Heart left ventricle (tissue), 16 donors: ENCODE results near the gene POMGNT2. TPM values are rescaled to one million over a fixed set of nuclear protein-coding genes. Genes with fewer than 3 reads are reported as not detected.

Source experiments
- ATAC-seq, 4 donors: fragments of 200-7000 bp; cut with Tn5 transposase; one replicate each; pipeline ENCODE4 v1.9.1; 2020 to 2022; ENCODE audit warnings: moderate library complexity in 4 of 4, mild to moderate bottlenecking in 3 of 4, moderate number of reproducible peaks in 1 of 4
- DNase-seq, 5 donors: peaks; one replicate each; pipeline ENCODE4 v3.0.0-alpha.2; 2020
- H3K27ac ChIP-seq, 12 donors: fragments of 200-600 bp; sonication (generic) in 4 of 12; one replicate each; pipeline versions ENCODE4 v1.5.0 to v1.8.0; 2016 to 2022; ENCODE audit warnings: mild to moderate bottlenecking in 2 of 12
- H3K27me3 ChIP-seq, 9 donors: fragments of 200-600 bp; sonication (generic) in 2 of 9; one replicate each; pipeline versions ENCODE4 v1.5.1 to v1.8.0; 2016 to 2022; ENCODE audit warnings: mild to moderate bottlenecking in 3 of 9
- H3K36me3 ChIP-seq, 9 donors: fragments of 200-600 bp; sonication (generic) in 2 of 9; one replicate each; pipeline versions ENCODE4 v1.5.0 to v1.8.0; 2018 to 2022; ENCODE audit warnings: mild to moderate bottlenecking in 2 of 9
- H3K4me1 ChIP-seq, 12 donors: fragments of 200-600 bp; sonication (generic) in 4 of 12; one replicate each; pipeline versions ENCODE4 v1.5.0 to v1.8.0; 2016 to 2022; ENCODE audit warnings: mild to moderate bottlenecking in 3 of 12
- H3K4me3 ChIP-seq, 12 donors: fragments of 200-600 bp; sonication (generic) in 4 of 12; one replicate each; pipeline versions ENCODE4 v1.5.0 to v1.8.0; 2017 to 2022; ENCODE audit warnings: mild to moderate bottlenecking in 9 of 12, moderate library complexity in 4 of 12
- H3K9me3 ChIP-seq, 12 donors: fragments of 200-600 bp; sonication (generic) in 4 of 12; one replicate each; pipeline versions ENCODE4 v1.5.0 to v1.8.0; 2016 to 2022; ENCODE audit warnings: mild to moderate bottlenecking in 1 of 12
- POLR2A ChIP-seq, 2 donors: fragments of 450-650 bp; IDR thresholded peaks; one replicate each; pipeline ENCODE4 v1.6.1; 2017; ENCODE audit warnings: antibody characterized with exemption in 2 of 2, mild to moderate bottlenecking in 2 of 2, moderate library complexity in 2 of 2
- WGBS, 4 donors: extraction: QIAGEN DNeasy Blood & Tissue Kit in 2 of 4; methylation state at CpG; one replicate each; pipeline versions ENCODE4 v1.1.5 to v1.1.7; 2013 to 2018; 5-methylcytosine and 5-hydroxymethylcytosine counted together
- intact Hi-C, 10 donors: fragments of 100-400 bp; cut with DNase I; formaldehyde crosslinking; loops; one replicate each; pipeline versions ENCODE4 v1.11.1 to v1.14.2; 2022
- polyA plus RNA-seq, 2 donors: library from polyadenylated mRNA; stranded (reverse); fragments of 200-250 nt; gene quantifications; one replicate each; pipeline ENCODE4 v1.2.3, GENCODE V29; 2013
- total RNA-seq, 9 donors: library from RNA; depleted of rRNA in 2 of 9; stranded (reverse); fragments of >200 nt in 2 of 9; fragmentation: NEBNext Ultra II Directional in 3 of 9; extraction: Animal tissue kit (Norgen Biotek cat#: 25700) in 3 of 9; gene quantifications; one replicate each; pipeline versions ENCODE4 v1.1.0 to v1.2.4, GENCODE V29; 2016 to 2023
- TF ChIP-seq, protein P1 (sequence below), 12 donors: fragments of 200-600 bp; sonication (generic) in 4 of 12; IDR thresholded peaks; one replicate each; pipeline versions ENCODE4 v1.5.0 to v1.8.0; 2018 to 2022; ENCODE audit warnings: antibody characterized with exemption in 12 of 12, mild to moderate bottlenecking in 5 of 12
- donor health status: ischemic (EF 13 %, LVEDD 7.1; RV severe dilation, severe dysfunction).
- donor health status: healthy with polysubstance abuse.
- donor health status: DM: no; HTN: yes; CAD: no.
- donor health status: DM: no; HTN: no; CAD: no.
- donor health status: ischemic (EF 25% LVEDD 6.9; RV normal size, moderate dysfunction).
- donor health status: ischemic (EF 25% LVEDD 5.7; RV mildly dilated, moderate dysfunction).
- donor health status: healthy.
- donor health status: DM: yes; HTN: yes; CAD: no.
- donor health status: ischemic (EF 35%, LVEDD 5.7; RV mildly dilated, moderate dysfunction).
- donor health status: nonischemic (EF 11% LVEDD 7.7; RV severe dilation, severe dysfunction).
- donor health status: DM: yes; HTN: yes; CAD: no.
- donor health status: PGD.
- donor health status: ischemic (EF 29% LVEDD 5.4; RV normal size, mild dysfunction).
- donor health status: nonischemic (EF 23%, LVEDD 6.1; RV moderate dilation, normal function).

The POMGNT2 gene
- total and polyA plus RNA-seq, 11 donors = 9.1 to 36.0 (median 18.5) TPM

GRCh38 chr3:43059456-43059855 lies 46.4 kb downstream of the POMGNT2 start:
- Histone ChIP-seq H3K4me3 (no peak overlapping the region), H3K4me1 (no peaks in the 10 kb centered on the region), H3K27ac (no peak overlapping the region), H3K27me3 (no peaks in the 10 kb centered on the region), H3K9me3 (peaks cover 0 to 16% (median 0%) of the 10 kb centered on the region in 12 donors), H3K36me3 (no peaks in the 10 kb centered on the region)
- TF ChIP-seq POLR2A (IDR thresholded peaks at IDR 0.05) = no peak
- TF ChIP-seq, protein P1, sequence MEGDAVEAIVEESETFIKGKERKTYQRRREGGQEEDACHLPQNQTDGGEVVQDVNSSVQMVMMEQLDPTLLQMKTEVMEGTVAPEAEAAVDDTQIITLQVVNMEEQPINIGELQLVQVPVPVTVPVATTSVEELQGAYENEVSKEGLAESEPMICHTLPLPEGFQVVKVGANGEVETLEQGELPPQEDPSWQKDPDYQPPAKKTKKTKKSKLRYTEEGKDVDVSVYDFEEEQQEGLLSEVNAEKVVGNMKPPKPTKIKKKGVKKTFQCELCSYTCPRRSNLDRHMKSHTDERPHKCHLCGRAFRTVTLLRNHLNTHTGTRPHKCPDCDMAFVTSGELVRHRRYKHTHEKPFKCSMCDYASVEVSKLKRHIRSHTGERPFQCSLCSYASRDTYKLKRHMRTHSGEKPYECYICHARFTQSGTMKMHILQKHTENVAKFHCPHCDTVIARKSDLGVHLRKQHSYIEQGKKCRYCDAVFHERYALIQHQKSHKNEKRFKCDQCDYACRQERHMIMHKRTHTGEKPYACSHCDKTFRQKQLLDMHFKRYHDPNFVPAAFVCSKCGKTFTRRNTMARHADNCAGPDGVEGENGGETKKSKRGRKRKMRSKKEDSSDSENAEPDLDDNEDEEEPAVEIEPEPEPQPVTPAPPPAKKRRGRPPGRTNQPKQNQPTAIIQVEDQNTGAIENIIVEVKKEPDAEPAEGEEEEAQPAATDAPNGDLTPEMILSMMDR (IDR thresholded peaks at IDR 0.05) = no peak
- ATAC-seq = no peak
- DNase-seq = no peak
- intact Hi-C loops = no loop called here
- 92 to 100% (median 92%) methylated on average over 1 of the region's 1 CpG for WGBS, 4 donors

DNA sequence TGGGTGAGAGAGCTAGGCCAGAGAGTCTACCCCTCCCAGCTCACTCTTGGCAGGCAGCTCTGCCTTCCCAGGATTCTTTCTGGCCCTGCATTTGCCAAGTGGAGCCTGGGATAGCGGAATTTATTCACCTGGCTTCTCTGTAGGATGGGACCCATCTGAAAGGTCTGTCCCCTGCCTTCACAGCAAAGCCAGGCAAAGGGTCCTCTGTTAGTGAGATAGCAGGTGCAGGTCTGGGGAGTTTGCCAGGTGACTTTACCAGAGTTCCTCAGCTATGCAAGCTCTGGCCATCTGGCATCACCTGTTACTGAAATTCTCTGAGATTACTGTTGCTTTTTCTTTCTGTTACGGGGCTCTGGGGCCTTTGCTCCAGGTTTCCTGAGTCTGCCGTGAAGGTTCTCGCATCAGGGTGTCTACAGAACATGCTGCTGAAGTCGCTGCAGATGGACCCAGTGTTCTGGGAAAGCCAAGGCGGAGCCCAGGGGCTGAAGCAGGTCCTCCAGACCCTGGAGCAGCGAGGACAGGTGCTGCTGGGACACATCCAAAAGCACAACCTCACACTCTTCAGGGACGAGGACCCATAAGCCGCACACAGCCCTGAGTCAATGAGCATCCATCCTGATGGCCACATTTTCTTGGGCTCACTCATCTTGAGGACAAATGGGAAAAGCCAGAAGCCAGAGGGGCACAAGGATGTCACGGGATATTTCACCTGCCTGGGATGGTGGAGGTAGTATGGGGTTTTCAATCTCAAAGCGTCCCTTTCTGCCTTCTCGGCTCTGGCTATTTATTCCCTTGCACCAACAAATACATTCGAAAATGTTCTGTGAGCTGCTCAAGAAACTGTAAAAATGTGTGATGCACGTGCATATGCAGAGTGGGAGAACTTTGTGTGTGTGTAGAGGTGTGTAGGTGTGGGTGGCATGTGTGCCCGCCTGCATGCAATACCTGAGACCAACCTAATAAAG lies 49.8 kb downstream of the POMGNT2 start:
- WGBS, 4 donors = 86 to 88% (median 88%) methylated on average over 15 of the region's 15 CpGs
- no peaks in the 10 kb centered on the region for H3K27me3 ChIP-seq

GRCh38 chr3:43055393-43055792 lies 50.5 kb downstream of the POMGNT2 start:
- Histone ChIP-seq H3K27me3 (no peaks in the 10 kb centered on the region), H3K36me3 (no peaks in the 10 kb centered on the region), H3K4me3 (no peak overlapping the region), H3K4me1 (no peaks in the 10 kb centered on the region), H3K9me3 (peaks cover 0 to 30% (median 8%) of the 10 kb centered on the region in 12 donors), H3K27ac (no peak overlapping the region)
- TF ChIP-seq, protein P1 (IDR thresholded peaks at IDR 0.05) = no peak
- TF ChIP-seq POLR2A (IDR thresholded peaks at IDR 0.05) = no peak
- DNase-seq (no peak), ATAC-seq (no peak)
- 91 to 93% (median 92%) methylated on average over 7 of the region's 7 CpGs for WGBS, 4 donors
- intact Hi-C loops = no loop called here

More for the DNA sequence above, 49.8 kb downstream of the POMGNT2 start:
- intact Hi-C loops = no loop called here
- Histone ChIP-seq H3K36me3 (no peaks in the 10 kb centered on the region), H3K9me3 (peaks cover 0 to 23% (median 3%) of the 10 kb centered on the region in 12 donors), H3K4me3 (no peak overlapping the region), H3K27ac (no peak overlapping the region), H3K4me1 (no peaks in the 10 kb centered on the region)
- ATAC-seq (no peak), DNase-seq (no peak)
- TF ChIP-seq, protein P1 (IDR thresholded peaks at IDR 0.05) = no peak
- TF ChIP-seq POLR2A (IDR thresholded peaks at IDR 0.05) = no peak

DNA sequence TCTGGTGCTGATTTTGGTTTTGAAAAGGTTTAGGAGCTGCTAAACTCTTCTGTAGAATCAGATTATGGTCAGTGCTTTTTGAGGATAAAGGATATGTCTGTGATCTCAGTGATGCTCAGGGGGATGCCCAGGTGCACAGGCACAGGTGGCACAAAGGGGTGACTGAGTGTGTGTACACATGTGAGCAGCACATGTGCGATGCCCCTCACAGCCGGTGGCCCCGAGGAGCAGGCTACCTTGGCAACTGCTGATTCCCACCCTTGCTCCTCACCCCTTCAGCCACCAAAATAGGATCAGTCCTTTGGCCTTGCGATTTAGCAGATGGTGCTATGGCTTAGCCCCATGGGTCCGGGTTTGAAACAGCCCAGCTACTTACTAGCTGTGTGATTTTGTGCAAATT lies 51.1 kb downstream of the POMGNT2 start:
- Histone ChIP-seq H3K27ac (no peak overlapping the region), H3K36me3 (no peaks in the 10 kb centered on the region), H3K4me1 (no peaks in the 10 kb centered on the region), H3K9me3 (peaks cover 0 to 34% (median 14%) of the 10 kb centered on the region in 12 donors), H3K27me3 (no peaks in the 10 kb centered on the region), H3K4me3 (no peak overlapping the region)
- intact Hi-C loops = no loop called here
- no peak for ATAC-seq
- DNase-seq = no peak
- no peak for TF ChIP-seq POLR2A (IDR thresholded peaks at IDR 0.05)
- TF ChIP-seq, protein P1 (IDR thresholded peaks at IDR 0.05) = no peak
- WGBS, 4 donors = 91 to 100% (median 93%) methylated on average over 4 to 5 of the region's 5 CpGs
